Measurements from ENCODE around the gene TNN. TPM values are rescaled to one million over a fixed set of nuclear protein-coding genes. Genes with fewer than 3 reads are reported as not detected.

Gene TNN
- total RNA-seq, 1 donor from 2014 or later = not detected

DNA sequence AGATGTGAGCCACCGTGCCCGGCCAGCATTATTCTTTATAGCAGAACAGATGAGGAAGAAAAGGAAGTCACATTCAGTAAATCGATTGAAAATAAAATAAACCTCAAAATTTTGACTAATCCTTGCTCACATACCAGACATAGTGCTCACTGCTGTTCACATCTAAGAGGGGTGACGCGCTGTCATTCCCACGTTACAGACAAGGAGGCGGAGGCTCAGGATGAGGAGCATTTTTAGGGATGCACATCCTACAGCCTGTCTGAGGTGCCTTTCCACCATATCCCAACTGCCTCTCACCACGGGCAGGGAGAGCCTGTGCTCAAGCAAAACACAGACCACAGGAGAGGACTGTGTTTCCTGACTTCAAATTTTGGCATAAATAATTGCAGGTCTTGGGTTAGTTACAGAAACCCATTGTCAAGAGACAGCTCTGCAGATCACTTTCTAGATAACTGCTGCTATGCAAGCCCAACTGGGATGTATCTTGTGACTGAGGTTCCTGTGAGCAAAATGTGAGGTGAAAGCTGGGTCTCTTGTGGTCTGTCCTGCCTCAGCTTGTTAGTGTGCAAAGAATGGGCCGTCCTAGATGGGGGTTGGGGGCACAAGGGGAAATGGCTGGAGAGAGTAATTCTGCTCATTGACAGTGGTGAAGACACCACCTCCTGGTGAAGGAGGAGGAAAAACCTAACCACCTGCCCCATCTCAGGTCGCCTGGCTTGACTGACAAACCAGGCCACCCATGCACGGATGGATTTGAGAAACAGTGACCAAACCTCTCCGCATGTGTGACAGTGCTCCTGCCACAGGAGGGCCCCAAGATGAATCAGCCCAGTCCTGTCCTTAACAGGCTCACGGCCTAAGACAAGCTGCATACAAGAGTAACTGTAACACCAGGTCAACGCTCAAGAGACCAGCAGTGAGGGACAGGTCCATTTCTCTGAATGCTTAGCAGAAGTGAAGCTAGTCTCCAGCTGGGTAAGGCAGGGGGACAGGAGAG, 8.2 kb downstream of the TNN start:
- CTCF ChIA-PET = no interaction called here
- DNase-seq (no peak), ATAC-seq (ENCODE audit: low read depth) (no peak)
- Mint-ChIP-seq H3K4me3 (no peak overlapping the region), H3K9me3 (no peaks in the 10 kb centered on the region), H3K36me3 (ENCODE audit: low read depth) (no peaks in the 10 kb centered on the region), H3K27me3 (peaks cover 29% of the 10 kb centered on the region), H3K27ac (no peak overlapping the region), H3K4me1 (peaks cover 6% of the 10 kb centered on the region)
- POLR2A ChIA-PET = no interaction called here
- intact Hi-C loops (cut with micrococcal nuclease) = no loop called here
- TF ChIP-seq CTCF (IDR thresholded peaks at IDR 0.05) = no peak

DNA sequence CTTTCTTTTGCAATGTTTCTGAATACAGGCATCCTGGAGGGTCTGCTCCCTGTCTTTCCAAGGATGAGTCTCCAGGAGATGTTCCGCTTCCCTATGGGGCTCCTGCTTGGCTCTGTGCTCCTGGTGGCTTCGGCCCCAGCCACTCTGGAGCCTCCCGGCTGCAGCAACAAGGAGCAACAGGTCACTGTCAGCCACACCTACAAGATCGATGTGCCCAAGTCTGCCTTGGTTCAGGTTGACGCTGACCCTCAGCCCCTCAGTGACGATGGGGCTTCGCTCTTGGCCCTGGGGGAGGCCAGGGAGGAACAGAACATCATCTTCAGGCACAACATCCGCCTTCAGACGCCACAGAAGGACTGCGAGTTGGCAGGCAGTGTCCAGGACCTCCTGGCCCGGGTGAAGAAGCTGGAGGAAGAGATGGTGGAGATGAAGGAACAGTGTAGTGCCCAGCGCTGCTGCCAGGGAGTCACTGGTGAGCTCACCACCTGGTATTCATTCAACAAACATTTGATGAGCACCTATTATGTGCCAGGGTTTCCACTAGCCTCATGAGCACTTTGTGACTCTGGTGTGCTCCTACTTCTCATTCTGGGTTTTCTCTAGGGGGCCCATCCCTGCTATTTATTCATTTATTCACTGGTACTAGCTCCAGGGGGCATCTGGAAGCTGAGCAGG, 9.9 kb downstream of the TNN start:
- ChIA-PET CTCF (no interaction called here), POLR2A (no interaction called here)
- Mint-ChIP-seq H3K36me3 (ENCODE audit: low read depth) (no peaks in the 10 kb centered on the region), H3K27ac (no peak overlapping the region), H3K27me3 (peaks cover 20% of the 10 kb centered on the region), H3K9me3 (no peaks in the 10 kb centered on the region), H3K4me3 (no peak overlapping the region), H3K4me1 (peaks cover 1% of the 10 kb centered on the region)
- DNase-seq (no peak), ATAC-seq (ENCODE audit: low read depth) (no peak)
- intact Hi-C loops (cut with micrococcal nuclease) = no loop called here
- TF ChIP-seq CTCF (IDR thresholded peaks at IDR 0.05) = no peak

DNA sequence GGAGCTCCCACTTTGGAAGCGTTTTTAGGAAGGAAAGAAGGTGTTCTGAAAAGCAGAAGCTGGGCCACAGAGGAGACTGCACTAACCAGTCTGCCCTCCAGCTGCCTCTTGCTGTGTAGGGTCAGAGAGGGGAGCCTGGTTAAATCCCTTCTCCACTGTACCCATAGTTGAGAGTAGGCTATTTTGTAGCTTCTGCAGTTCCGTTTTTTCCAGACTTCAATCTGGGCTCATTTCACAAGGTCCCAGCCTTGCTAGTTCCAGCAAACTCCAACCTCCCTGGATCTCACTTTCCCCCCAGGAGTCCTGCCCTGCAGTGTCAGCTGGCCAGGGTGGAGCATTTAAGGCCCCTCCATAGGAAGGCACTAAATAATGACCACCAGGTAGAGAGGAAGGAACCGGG, 11.0 kb downstream of the TNN start:
- ChIA-PET POLR2A (no interaction called here), CTCF (no interaction called here)
- Mint-ChIP-seq H3K27ac (no peak overlapping the region), H3K9me3 (no peaks in the 10 kb centered on the region), H3K4me1 (no peaks in the 10 kb centered on the region), H3K4me3 (no peak overlapping the region), H3K27me3 (peaks cover 17% of the 10 kb centered on the region), H3K36me3 (ENCODE audit: low read depth) (no peaks in the 10 kb centered on the region)
- TF ChIP-seq CTCF (IDR thresholded peaks at IDR 0.05) = no peak
- ATAC-seq (ENCODE audit: low read depth) (no peak), DNase-seq (no peak)
- intact Hi-C loops (cut with micrococcal nuclease) = no loop called here

DNA sequence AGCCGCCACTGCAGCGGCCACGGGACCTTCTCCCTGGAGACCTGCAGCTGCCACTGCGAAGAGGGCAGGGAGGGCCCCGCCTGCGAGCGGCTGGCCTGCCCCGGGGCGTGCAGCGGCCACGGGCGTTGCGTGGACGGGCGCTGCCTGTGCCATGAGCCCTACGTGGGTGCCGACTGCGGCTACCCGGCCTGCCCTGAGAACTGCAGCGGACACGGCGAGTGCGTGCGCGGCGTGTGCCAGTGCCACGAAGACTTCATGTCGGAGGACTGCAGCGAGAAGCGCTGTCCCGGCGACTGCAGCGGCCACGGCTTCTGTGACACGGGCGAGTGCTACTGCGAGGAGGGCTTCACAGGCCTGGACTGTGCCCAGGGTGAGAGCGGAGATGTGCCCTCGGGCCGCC, 11.7 kb downstream of the TNN start:
- Mint-ChIP-seq H3K4me3 (no peak overlapping the region), H3K36me3 (ENCODE audit: low read depth) (no peaks in the 10 kb centered on the region), H3K4me1 (no peaks in the 10 kb centered on the region), H3K27ac (no peak overlapping the region), H3K9me3 (no peaks in the 10 kb centered on the region), H3K27me3 (peaks cover 14% of the 10 kb centered on the region)
- CTCF ChIA-PET = no interaction called here
- DNase-seq (no peak), ATAC-seq (ENCODE audit: low read depth) (no peak)
- intact Hi-C loops (cut with micrococcal nuclease) = no loop called here
- POLR2A ChIA-PET = no interaction called here
- TF ChIP-seq CTCF (IDR thresholded peaks at IDR 0.05) = no peak

DNA sequence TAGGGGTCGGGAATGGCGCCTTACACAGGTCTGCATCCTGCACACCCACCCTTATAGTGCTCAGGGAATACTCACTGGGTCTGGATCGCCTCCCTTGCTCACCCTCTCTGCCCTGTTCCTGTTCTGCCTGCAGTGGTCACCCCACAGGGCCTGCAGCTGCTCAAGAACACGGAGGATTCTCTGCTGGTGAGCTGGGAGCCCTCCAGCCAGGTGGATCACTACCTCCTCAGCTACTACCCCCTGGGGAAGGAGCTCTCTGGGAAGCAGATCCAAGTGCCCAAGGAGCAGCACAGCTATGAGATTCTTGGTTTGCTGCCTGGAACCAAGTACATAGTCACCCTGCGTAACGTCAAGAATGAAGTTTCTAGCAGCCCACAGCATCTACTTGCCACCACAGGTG, 12.4 kb downstream of the TNN start:
- no peaks in the 10 kb centered on the region for H3K9me3 Mint-ChIP-seq
- TF ChIP-seq CTCF (IDR thresholded peaks at IDR 0.05) = no peak
- H3K27me3 Mint-ChIP-seq = peaks cover 7% of the 10 kb centered on the region
- DNase-seq (no peak), ATAC-seq (ENCODE audit: low read depth) (no peak)
- H3K27ac Mint-ChIP-seq = no peak overlapping the region
- POLR2A ChIA-PET = no interaction called here
- no peaks in the 10 kb centered on the region for H3K36me3 Mint-ChIP-seq (ENCODE audit: low read depth)
- CTCF ChIA-PET = no interaction called here
- H3K4me3 Mint-ChIP-seq = no peak overlapping the region
- no peaks in the 10 kb centered on the region for H3K4me1 Mint-ChIP-seq
- intact Hi-C loops (cut with micrococcal nuclease) = no loop called here

Measured in activated B cell treated with CpG ODN at 0.5 μM for 24 hours (primary cell).